C4-2B (cell line): Measurements from ENCODE around the gene COX4I2.

Source experiments
- CTCF ChIP-seq: fragments of 450-650 bp; conservative IDR thresholded peaks from 2 replicates; pipeline ENCODE4 v1.5.1; 2017; ENCODE audit warnings: mild to moderate bottlenecking
- ZFX ChIP-seq: fragments of 450-650 bp; IDR thresholded peaks from 2 replicates; pipeline ENCODE4 v1.6.1; 2017

GRCh38 chr20:31641391-31641790, 3.7 kb downstream of the COX4I2 start:
- TF ChIP-seq CTCF, result no peak
- no peak for TF ChIP-seq ZFX
